T-helper 17 cell (primary cell): ENCODE measurements around the gene SCYL1. TPM values are rescaled to one million over a fixed set of nuclear protein-coding genes. Genes with fewer than 3 reads are reported as not detected.
"Not testable (repeated sequence)": the region's sequence is repeated elsewhere in the genome, so short reads cannot be mapped to it uniquely, and the experiment has no call there.

ENCODE experiments used
- ATAC-seq: fragments of 150-1000 bp; cut with Tn5 transposase; 2 replicates; pipeline ENCODE4 v1.10.0; 2021; ENCODE audit warnings: mild to moderate bottlenecking, moderate library complexity
- DNase-seq, 3 donors: peaks; one replicate each; pipeline versions ENCODE4 v3.0.0 to v3.0.0-alpha.2; 2020 to 2021
- H3K9me3 ChIP-seq: one replicate; pipeline ENCODE4 v1.7.0; 2013; ENCODE audit warnings: low read length, mild to moderate bottlenecking; ENCODE audit not compliant: control insufficient read depth, poor library complexity, severe bottlenecking
- H3K27ac Mint-ChIP-seq: one replicate; pipeline ENCODE4 v1.8.0; 2022; ENCODE audit warnings: mild to moderate bottlenecking, moderate library complexity, mixed read lengths
- H3K27me3 Mint-ChIP-seq: one replicate; pipeline ENCODE4 v1.8.0; 2022; ENCODE audit warnings: mixed read lengths
- H3K36me3 Mint-ChIP-seq: one replicate; pipeline ENCODE4 v1.8.0; 2022; ENCODE audit warnings: low read depth, mixed read lengths
- H3K4me1 Mint-ChIP-seq: one replicate; pipeline ENCODE4 v1.8.0; 2022; ENCODE audit warnings: mild to moderate bottlenecking, mixed read lengths
- H3K4me3 Mint-ChIP-seq: one replicate; pipeline ENCODE4 v1.8.0; 2022; ENCODE audit warnings: mild to moderate bottlenecking, moderate library complexity, mixed read lengths
- total RNA-seq, 4 donors: library from RNA in 2 of 4; stranded (reverse) in 2 of 4; gene quantifications; one replicate each; pipeline ENCODE4 v1.2.3 and lab custom pipeline; 2022 to 2026

SCYL1 gene
- total RNA-seq, 2 donors from 2014 or later, result 56.6 to 61.7 TPM

- H3K36me3 Mint-ChIP-seq, result peaks cover 29% of the 10 kb centered on the region
- no peaks in the 10 kb centered on the region for H3K9me3 ChIP-seq
- no peak overlapping the region for H3K4me3 Mint-ChIP-seq
- H3K27me3 Mint-ChIP-seq, result no peaks in the 10 kb centered on the region
- DNase-seq, result no peak
- H3K27ac Mint-ChIP-seq, result no peak overlapping the region
- H3K4me1 Mint-ChIP-seq, result peaks cover 62% of the 10 kb centered on the region
- ATAC-seq, result no peak
These were observed 19.2 kb upstream of the SCYL1 start for GRCh38 chr11:65505466-65506289.

DNA sequence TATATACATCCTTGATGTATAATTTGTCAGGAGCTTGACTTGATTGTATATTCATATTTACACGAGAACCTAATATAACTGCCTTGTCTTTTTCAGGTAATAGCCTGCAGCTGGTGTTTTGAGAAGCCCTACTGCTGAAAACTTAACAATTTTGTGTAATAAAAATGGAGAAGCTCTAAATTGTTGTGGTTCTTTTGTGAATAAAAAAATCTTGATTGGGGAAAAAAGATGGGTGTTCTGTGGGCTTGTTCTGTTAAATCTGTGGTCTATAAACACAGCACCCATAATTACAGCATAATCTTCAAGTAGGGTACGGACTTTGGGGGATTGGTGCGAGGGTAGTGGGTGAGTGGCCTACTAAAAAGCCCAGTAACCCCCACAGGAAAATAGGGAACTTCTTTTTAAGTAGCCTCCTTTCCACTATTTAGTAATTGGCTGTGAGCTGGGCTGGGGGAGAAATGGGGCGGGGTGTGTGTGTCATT, 18.6 kb upstream of the SCYL1 start:
- H3K9me3 ChIP-seq, result no peaks in the 10 kb centered on the region
- ATAC-seq (peak; percentile 6), DNase-seq (no peak)
- Mint-ChIP-seq H3K4me3 (no peak overlapping the region), H3K27me3 (no peaks in the 10 kb centered on the region), H3K27ac (no peak overlapping the region), H3K36me3 (peaks cover 29% of the 10 kb centered on the region), H3K4me1 (peaks cover 61% of the 10 kb centered on the region)

- ATAC-seq (peak; percentile 50), DNase-seq (no peak)
- no peaks in the 10 kb centered on the region for H3K9me3 ChIP-seq
- Mint-ChIP-seq H3K36me3 (peaks cover 23% of the 10 kb centered on the region), H3K27me3 (no peaks in the 10 kb centered on the region), H3K27ac (no peak overlapping the region), H3K4me1 (peaks cover 57% of the 10 kb centered on the region), H3K4me3 (no peak overlapping the region)
These were observed 17.9 kb upstream of the SCYL1 start for GRCh38 chr11:65506772-65507505.

- ATAC-seq, H3K4me3 Mint-ChIP-seq: not testable (repeated sequence)
These were observed 12.6 kb upstream of the SCYL1 start for GRCh38 chr11:65512311-65512710.

DNA sequence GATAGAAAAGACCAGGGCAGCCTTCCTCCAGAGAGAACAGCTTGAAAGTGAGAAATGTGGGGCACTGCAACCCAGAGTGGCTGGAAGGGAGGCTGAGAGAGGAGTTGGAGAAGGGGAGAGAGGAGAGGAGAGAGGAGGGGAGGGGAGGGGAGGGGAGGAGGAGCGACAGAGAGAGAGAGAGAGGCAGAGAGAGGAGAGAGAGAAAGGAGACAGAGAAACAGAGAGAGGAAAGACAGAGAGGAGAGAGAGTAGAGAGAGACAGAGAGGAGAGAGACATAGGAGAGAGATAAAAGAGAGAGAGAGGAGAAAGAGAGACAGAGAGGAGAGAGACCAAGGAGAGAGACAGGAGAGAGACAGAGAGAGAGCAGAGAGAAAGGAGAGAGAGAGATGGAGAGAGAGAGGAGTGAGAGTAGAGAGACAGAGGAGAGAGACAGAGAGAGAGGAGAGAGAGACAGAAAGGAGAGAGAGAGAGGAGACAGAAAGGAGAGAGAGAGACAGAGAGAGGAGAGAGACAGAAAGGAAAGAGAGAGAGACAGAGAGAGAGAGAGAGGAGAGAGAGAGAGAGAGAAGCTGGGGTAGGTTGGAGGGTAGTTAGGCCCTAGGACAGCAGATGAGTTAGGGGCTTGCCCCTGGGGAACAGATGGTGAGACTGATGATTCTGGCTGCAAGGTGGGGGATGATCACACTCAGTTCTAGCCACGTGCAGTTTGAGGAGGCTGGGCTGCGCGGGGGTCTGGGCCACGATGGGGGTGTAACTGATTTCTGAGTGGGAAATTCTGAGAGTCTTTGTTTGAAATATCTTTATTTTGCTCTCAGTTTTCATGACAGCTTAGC, 8.5 kb upstream of the SCYL1 start:
- H3K36me3 Mint-ChIP-seq, result peaks cover 3% of the 10 kb centered on the region
- H3K9me3 ChIP-seq, result no peaks in the 10 kb centered on the region
- DNase-seq (no peak), ATAC-seq (peak; percentile 30)
- H3K4me1 Mint-ChIP-seq, result peaks cover 10% of the 10 kb centered on the region
- peak overlapping the region; percentile 92 for H3K27ac Mint-ChIP-seq
- H3K27me3 Mint-ChIP-seq, result no peaks in the 10 kb centered on the region
- peak overlapping the region; percentile 46 for H3K4me3 Mint-ChIP-seq

More at GRCh38 chr11:65512311-65512710, 12.6 kb upstream of the SCYL1 start:
- H3K27ac Mint-ChIP-seq, DNase-seq, H3K36me3 Mint-ChIP-seq, H3K9me3 ChIP-seq, H3K27me3 Mint-ChIP-seq: not testable (repeated sequence)
- peaks cover 22% of the 10 kb centered on the region for H3K4me1 Mint-ChIP-seq

DNA sequence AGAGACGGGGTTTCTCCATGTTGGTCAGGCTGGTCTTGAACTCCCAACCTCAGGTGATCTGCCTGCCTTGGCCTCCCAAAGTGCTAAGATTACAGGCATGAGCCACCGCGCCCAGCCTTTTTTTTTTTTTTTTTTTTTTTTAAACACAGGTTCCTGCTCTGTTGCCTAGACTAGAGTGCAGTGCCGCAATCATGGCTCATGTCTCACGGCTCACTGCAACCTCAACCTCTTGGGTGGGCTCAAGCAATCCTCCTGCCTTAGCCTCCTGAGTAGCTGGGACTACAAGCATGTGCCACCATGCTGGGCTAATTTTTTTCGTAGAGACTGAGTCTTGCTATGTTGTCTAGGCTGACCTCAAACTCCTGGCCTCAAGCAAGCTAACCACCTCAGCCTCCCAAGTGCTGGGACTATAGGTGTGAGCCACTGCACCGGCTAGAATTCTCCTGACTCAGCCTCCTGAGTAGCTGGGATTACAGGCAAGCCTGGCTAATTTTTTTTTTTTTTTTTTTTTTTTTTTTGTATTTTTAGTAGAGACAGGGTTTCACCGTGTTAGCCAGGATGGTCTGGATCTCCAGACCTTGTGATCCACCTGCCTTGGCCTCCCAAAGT, 5.8 kb upstream of the SCYL1 start:
- H3K4me1 Mint-ChIP-seq, result peaks cover 32% of the 10 kb centered on the region
- not testable (repeated sequence) for ATAC-seq, H3K27ac Mint-ChIP-seq, H3K9me3 ChIP-seq, DNase-seq, H3K27me3 Mint-ChIP-seq, H3K36me3 Mint-ChIP-seq, H3K4me3 Mint-ChIP-seq

DNA sequence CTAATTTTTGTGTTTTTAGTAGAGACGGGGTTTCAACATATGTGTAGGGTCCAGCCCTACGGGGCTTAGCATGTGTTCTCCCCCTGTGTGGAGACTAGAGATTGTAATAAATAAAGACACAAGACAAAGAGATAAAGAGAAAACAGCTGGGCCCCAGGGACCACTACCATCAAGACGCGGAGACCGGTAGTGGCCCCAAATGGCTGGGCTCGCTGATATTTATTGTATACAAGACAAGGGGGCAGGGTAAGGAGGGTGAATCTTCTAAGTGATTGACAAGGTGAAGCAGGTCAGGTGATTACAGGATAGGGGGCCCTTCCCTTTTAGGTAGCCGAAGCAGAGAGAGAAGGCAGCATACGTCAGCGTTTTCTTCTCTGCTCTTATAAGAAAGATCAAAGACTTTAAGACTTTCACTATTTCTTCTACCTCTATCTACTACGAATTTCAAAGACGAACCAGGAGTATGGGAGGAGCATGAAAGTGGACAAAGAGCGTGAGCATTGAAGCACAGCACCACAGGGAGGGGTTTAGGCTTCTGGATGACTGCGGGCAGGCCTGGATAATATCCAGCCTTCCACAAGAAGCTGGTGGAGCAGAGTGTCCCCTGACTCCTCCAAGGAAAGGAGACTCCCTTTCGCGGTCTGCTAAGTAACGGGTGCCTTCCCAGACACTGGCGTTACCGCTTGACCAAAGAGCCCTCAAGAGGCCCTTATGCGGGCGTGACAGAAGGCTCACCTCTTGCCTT, 2.9 kb upstream of the SCYL1 start:
- H3K27me3 Mint-ChIP-seq, H3K36me3 Mint-ChIP-seq, H3K9me3 ChIP-seq, DNase-seq, ATAC-seq: not testable (repeated sequence)
- Mint-ChIP-seq H3K4me1 (peaks cover 33% of the 10 kb centered on the region), H3K27ac (peak overlapping the region; percentile 83), H3K4me3 (peak overlapping the region; percentile 85)

DNA sequence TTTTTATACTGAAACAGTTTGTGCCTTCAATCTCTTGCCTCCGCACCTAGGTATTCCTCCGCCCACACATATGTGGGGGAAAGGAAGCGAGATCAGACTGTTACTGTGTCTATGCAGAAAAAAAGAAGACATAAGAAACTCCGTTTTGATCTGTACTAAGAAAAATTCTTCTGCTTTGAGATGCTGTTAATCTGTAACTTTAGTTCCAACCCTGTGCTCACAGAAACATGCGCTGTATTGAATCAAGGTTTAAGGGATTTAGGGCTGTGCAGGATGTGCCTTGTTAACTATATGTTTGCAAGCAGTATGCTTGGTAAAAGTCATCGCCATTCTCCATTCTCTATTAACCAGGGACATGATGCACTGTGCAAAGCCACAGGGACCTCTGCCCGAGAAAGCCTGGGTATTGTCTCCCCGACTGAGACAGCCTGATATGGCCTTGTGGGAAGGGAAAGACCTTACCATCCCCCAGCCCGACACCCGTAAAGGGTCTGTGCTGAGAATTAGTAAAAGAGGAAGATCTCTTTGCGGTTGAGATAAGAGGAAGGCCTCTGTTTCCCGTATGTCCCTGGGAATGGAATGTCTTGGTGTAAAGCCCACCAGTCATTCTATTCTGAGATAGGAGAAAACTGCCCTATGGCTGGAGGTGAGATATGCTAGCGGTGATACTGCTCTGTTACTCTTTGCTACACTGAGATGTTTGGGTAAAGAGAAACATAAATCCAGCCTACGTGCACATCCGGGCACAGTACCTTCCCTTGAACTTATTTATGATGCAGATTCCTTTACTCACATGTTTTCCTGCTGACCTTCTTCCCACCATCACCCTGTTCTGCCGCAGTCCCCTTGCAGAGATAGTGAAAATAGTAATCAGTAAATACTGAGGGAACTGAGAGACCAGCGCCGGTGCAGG, 1.9 kb upstream of the SCYL1 start:
- peak overlapping the region; percentile 85 for H3K4me3 Mint-ChIP-seq
- not testable (repeated sequence) for H3K36me3 Mint-ChIP-seq, H3K9me3 ChIP-seq, H3K27me3 Mint-ChIP-seq, DNase-seq
- peak; percentile 29 for ATAC-seq
- H3K4me1 Mint-ChIP-seq, result peaks cover 35% of the 10 kb centered on the region
- peak overlapping the region; percentile 91 for H3K27ac Mint-ChIP-seq

DNA sequence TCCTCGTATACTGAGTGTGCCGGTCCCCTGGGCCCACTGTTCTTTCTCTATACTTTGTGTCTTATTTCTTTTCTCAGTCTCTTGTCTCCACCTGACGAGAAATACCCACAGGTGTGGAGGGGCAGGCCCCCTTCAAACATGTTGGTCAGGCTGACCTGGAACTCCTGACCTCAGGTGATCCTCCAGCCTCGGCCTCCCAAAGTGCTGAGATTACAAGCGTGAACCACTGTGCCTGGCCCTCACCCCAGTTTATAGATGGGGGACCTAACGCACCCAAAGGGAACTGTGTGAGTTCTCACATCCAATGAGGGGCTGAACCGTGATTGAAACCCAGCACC, 1.3 kb upstream of the SCYL1 start:
- DNase-seq, ATAC-seq, H3K9me3 ChIP-seq, H3K27me3 Mint-ChIP-seq, H3K36me3 Mint-ChIP-seq: not testable (repeated sequence)
- peak overlapping the region; percentile 91 for H3K27ac Mint-ChIP-seq
- H3K4me1 Mint-ChIP-seq, result peaks cover 36% of the 10 kb centered on the region
- H3K4me3 Mint-ChIP-seq, result peak overlapping the region; percentile 85

DNA sequence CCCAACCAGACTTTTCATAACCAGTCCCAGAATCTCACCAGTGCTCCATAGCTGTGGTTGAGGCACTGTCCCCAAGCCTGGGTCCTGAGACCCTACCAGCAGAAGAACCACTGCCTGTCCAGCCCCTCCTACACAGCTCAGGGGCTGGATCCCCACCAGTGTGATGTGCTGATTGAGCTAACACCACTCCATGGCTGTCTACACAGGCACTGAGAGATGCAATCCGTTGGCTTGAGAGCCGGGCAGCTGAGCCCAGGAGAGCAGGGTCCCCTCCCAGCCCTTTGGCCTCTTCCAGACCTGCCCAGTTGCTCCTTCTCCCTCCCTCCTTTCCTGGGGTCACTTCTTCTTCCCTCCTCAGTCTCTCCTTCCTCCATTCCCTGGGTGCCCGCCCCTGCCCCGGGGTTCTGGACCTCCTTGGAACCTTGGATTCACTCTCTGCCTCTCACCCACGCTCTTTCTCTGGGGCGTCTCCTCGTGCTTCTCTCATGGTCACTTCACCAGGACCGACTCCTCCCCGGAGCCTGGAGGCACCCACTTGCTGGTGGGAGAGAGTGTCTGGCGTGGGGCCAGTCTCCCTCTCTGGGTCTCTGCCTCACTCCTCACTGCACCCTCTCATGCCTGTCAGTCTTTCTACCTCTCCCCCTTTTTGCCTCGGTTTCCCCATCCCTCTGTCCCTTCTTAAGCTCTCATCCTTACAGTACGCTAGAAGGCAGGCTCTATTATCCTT, 706 bp upstream of the SCYL1 start:
- DNase-seq, result no peak
- H3K4me1 Mint-ChIP-seq, result peaks cover 40% of the 10 kb centered on the region
- H3K27ac Mint-ChIP-seq, result peak overlapping the region; percentile 91
- no peaks in the 10 kb centered on the region for H3K9me3 ChIP-seq
- H3K36me3 Mint-ChIP-seq, result no peaks in the 10 kb centered on the region
- ATAC-seq, result peak; percentile 13
- peak overlapping the region; percentile 85 for H3K4me3 Mint-ChIP-seq
- H3K27me3 Mint-ChIP-seq, result no peaks in the 10 kb centered on the region
